ENCODE data around the gene FSHB.

DNA sequence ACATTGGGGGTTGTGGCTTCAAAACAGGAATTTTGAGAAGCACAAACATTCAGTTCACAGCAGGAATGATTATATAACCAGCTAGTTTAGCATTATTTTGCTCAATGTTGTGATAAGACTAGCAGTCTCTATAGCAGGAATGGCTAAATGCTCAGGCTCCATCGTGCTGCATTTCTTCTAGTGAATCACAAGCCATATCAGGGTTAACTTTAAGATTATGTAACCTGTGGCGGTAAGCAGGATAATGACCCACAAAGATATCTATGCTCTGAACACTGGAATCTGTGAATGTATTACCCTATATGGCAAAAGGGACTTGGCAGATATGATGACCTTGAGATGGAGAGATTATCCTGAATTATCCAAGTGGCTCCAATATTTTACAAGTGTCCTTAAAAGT lies 14.8 kb downstream of the FSHB start:
- TF ChIP-seq, protein P1, sequence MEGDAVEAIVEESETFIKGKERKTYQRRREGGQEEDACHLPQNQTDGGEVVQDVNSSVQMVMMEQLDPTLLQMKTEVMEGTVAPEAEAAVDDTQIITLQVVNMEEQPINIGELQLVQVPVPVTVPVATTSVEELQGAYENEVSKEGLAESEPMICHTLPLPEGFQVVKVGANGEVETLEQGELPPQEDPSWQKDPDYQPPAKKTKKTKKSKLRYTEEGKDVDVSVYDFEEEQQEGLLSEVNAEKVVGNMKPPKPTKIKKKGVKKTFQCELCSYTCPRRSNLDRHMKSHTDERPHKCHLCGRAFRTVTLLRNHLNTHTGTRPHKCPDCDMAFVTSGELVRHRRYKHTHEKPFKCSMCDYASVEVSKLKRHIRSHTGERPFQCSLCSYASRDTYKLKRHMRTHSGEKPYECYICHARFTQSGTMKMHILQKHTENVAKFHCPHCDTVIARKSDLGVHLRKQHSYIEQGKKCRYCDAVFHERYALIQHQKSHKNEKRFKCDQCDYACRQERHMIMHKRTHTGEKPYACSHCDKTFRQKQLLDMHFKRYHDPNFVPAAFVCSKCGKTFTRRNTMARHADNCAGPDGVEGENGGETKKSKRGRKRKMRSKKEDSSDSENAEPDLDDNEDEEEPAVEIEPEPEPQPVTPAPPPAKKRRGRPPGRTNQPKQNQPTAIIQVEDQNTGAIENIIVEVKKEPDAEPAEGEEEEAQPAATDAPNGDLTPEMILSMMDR (IDR thresholded peaks at IDR 0.05): no peak
- no peak for TF ChIP-seq POLR2A (IDR thresholded peaks at IDR 0.05)
- TF ChIP-seq EP300 (IDR thresholded peaks at IDR 0.05): no peak
- no peak for TF ChIP-seq POLR2AphosphoS5 (IDR thresholded peaks at IDR 0.05)

Measured in suprapubic skin (tissue), 4 donors.